Left ventricle myocardium inferior (tissue), 1 donor: ENCODE data around the gene NTNG1. TPM values are rescaled to one million over a fixed set of nuclear protein-coding genes. Genes with fewer than 3 reads are reported as not detected.

Experiments
- DNase-seq: peaks from one replicate; pipeline ENCODE4 v3.0.0-alpha.2; 2020
- H3K27ac ChIP-seq: fragments of 200-600 bp; replicated peaks from 2 replicates; pipeline ENCODE4 v1.8.0; 2021
- H3K27me3 ChIP-seq: fragments of 200-600 bp; 2 replicates; pipeline ENCODE4 v1.8.0; 2021; ENCODE audit warnings: low read depth
- H3K36me3 ChIP-seq: fragments of 200-600 bp; 2 replicates; pipeline ENCODE4 v1.8.0; 2021
- H3K4me1 ChIP-seq: fragments of 200-600 bp; 2 replicates; pipeline ENCODE4 v1.8.0; 2021
- H3K4me3 ChIP-seq: fragments of 200-600 bp; 2 replicates; pipeline ENCODE4 v1.8.0; 2021; ENCODE audit warnings: mild to moderate bottlenecking, moderate library complexity
- H3K9me3 ChIP-seq: fragments of 200-600 bp; replicated peaks from 2 replicates; pipeline ENCODE4 v1.8.0; 2021
- CTCF ChIP-seq: fragments of 200-600 bp; IDR thresholded peaks from 2 replicates; pipeline ENCODE4 v1.8.0; 2021; ENCODE audit warnings: antibody characterized with exemption, mild to moderate bottlenecking, borderline replicate concordance
- intact Hi-C: fragments of 100-400 bp; cut with micrococcal nuclease; formaldehyde crosslinking; loops from one replicate; pipeline ENCODE4 v1.11.0; 2022
- total RNA-seq: library from RNA; stranded (reverse); fragmentation: NEBNext Ultra II Directional; extraction: Animal tissue kit (Norgen Biotek cat#: 25700); gene quantifications from one replicate; pipeline ENCODE4 v1.2.1, GENCODE V29; 2021
- donor health status: DM: no; HTN: yes; CAD: no; lungs with severe emphysema.

NTNG1 gene
- total RNA-seq, 1 donor from 2014 or later = 0.30 TPM

GRCh38 chr1:107251083-107251482 is 110.2 kb downstream of the NTNG1 start:
- Histone ChIP-seq H3K27ac (no peak overlapping the region), H3K4me3 (no peak overlapping the region), H3K4me1 (no peaks in the 10 kb centered on the region), H3K9me3 (no peaks in the 10 kb centered on the region), H3K36me3 (no peaks in the 10 kb centered on the region), H3K27me3 (no peaks in the 10 kb centered on the region)
- TF ChIP-seq CTCF = no peak
- DNase-seq = no peak
- intact Hi-C loops = no loop called here

- DNase-seq = no peak
- no peaks in the 10 kb centered on the region for H3K27me3 ChIP-seq
- no peak overlapping the region for H3K4me3 ChIP-seq
- H3K4me1 ChIP-seq = no peaks in the 10 kb centered on the region
- H3K9me3 ChIP-seq = no peaks in the 10 kb centered on the region
- TF ChIP-seq CTCF = no peak
- intact Hi-C loops = no loop called here
- H3K36me3 ChIP-seq = no peaks in the 10 kb centered on the region
- no peak overlapping the region for H3K27ac ChIP-seq
Measured at GRCh38 chr1:107251839-107252238, 111.0 kb downstream of the NTNG1 start.

- no peaks in the 10 kb centered on the region for H3K4me1 ChIP-seq
- TF ChIP-seq CTCF = no peak
- intact Hi-C loops = no loop called here
- H3K27me3 ChIP-seq = no peaks in the 10 kb centered on the region
- no peak overlapping the region for H3K27ac ChIP-seq
- no peaks in the 10 kb centered on the region for H3K36me3 ChIP-seq
- no peaks in the 10 kb centered on the region for H3K9me3 ChIP-seq
- no peak for DNase-seq
- H3K4me3 ChIP-seq = no peak overlapping the region
Measured at GRCh38 chr1:107252271-107252670, 111.4 kb downstream of the NTNG1 start.

- H3K27ac ChIP-seq = no peak overlapping the region
- no peak for DNase-seq
- no peaks in the 10 kb centered on the region for H3K27me3 ChIP-seq
- no peak for TF ChIP-seq CTCF
- no peaks in the 10 kb centered on the region for H3K4me1 ChIP-seq
- no peaks in the 10 kb centered on the region for H3K9me3 ChIP-seq
- no peaks in the 10 kb centered on the region for H3K36me3 ChIP-seq
- intact Hi-C loops = no loop called here
- no peak overlapping the region for H3K4me3 ChIP-seq
Measured at GRCh38 chr1:107254306-107254705, 113.5 kb downstream of the NTNG1 start.

GRCh38 chr1:107255469-107255868 is 114.6 kb downstream of the NTNG1 start:
- intact Hi-C loops = no loop called here
- Histone ChIP-seq H3K4me1 (no peaks in the 10 kb centered on the region), H3K36me3 (no peaks in the 10 kb centered on the region), H3K27ac (no peak overlapping the region), H3K9me3 (no peaks in the 10 kb centered on the region), H3K4me3 (no peak overlapping the region), H3K27me3 (no peaks in the 10 kb centered on the region)
- no peak for TF ChIP-seq CTCF
- no peak for DNase-seq
